Measurements from ENCODE around the gene TSPAN9.
A peak's percentile ranks its signal among the peaks of the same experiment; 100 is the strongest.

The TSPAN9 gene

GRCh38 chr12:3098436-3098835, 21.3 kb downstream of the TSPAN9 start:
- no peak for FAIRE-seq

GRCh38 chr12:3099146-3099545, 22.0 kb downstream of the TSPAN9 start:
- DNase-seq (ENCODE audit: low spot score) (no peak), FAIRE-seq (no peak)

More at GRCh38 chr12:3098436-3098835, 21.3 kb downstream of the TSPAN9 start:
- no peak for DNase-seq (ENCODE audit: low spot score)

GRCh38 chr12:3101309-3102024, 24.3 kb downstream of the TSPAN9 start:
- FAIRE-seq, result peak; percentile 85
- DNase-seq (ENCODE audit: low spot score), result peak; percentile 79

- FAIRE-seq (peak; percentile 65), DNase-seq (ENCODE audit: low spot score) (no peak)
Measured at GRCh38 chr12:3102771-3103410, 25.7 kb downstream of the TSPAN9 start.

GRCh38 chr12:3103806-3104205, 26.6 kb downstream of the TSPAN9 start:
- DNase-seq (ENCODE audit: low spot score) (no peak), FAIRE-seq (no peak)

- DNase-seq (ENCODE audit: low spot score) (no peak), FAIRE-seq (peak; percentile 97)
Measured at GRCh38 chr12:3105690-3106479, 28.7 kb downstream of the TSPAN9 start.

- DNase-seq (ENCODE audit: low spot score), result no peak
- FAIRE-seq, result no peak
Measured at GRCh38 chr12:3106579-3106978, 29.4 kb downstream of the TSPAN9 start.

GRCh38 chr12:3107071-3107583, 29.9 kb downstream of the TSPAN9 start:
- FAIRE-seq (no peak), DNase-seq (ENCODE audit: low spot score) (no peak)

- peak; percentile 79 for FAIRE-seq
Measured at GRCh38 chr12:3107954-3108353, 30.8 kb downstream of the TSPAN9 start.

GRCh38 chr12:3110578-3110977, 33.4 kb downstream of the TSPAN9 start:
- no peak for DNase-seq (ENCODE audit: low spot score)
- FAIRE-seq, result no peak

More at GRCh38 chr12:3107954-3108353, 30.8 kb downstream of the TSPAN9 start:
- DNase-seq (ENCODE audit: low spot score), result no peak

GRCh38 chr12:3113671-3114325, 36.6 kb downstream of the TSPAN9 start:
- no peak for DNase-seq (ENCODE audit: low spot score)
- FAIRE-seq, result peak; percentile 35

- no peak for FAIRE-seq
- no peak for DNase-seq (ENCODE audit: low spot score)
Measured at GRCh38 chr12:3114671-3115070, 37.5 kb downstream of the TSPAN9 start.

GRCh38 chr12:3115078-3115477, 37.9 kb downstream of the TSPAN9 start:
- FAIRE-seq (no peak), DNase-seq (ENCODE audit: low spot score) (no peak)

GRCh38 chr12:3116106-3116844, 39.1 kb downstream of the TSPAN9 start:
- FAIRE-seq, result peak; percentile 59
- no peak for DNase-seq (ENCODE audit: low spot score)

- FAIRE-seq, result no peak
- DNase-seq (ENCODE audit: low spot score), result no peak
Measured at GRCh38 chr12:3117144-3117581, 40.0 kb downstream of the TSPAN9 start.

GRCh38 chr12:3117591-3118015, 40.4 kb downstream of the TSPAN9 start:
- FAIRE-seq (peak; percentile 13), DNase-seq (ENCODE audit: low spot score) (no peak)

GRCh38 chr12:3119192-3119755, 42.1 kb downstream of the TSPAN9 start:
- no peak for DNase-seq (ENCODE audit: low spot score)
- peak; percentile 87 for FAIRE-seq

- FAIRE-seq (no peak), DNase-seq (ENCODE audit: low spot score) (no peak)
Measured at GRCh38 chr12:3119756-3120601, 42.8 kb downstream of the TSPAN9 start.

- FAIRE-seq (no peak), DNase-seq (ENCODE audit: low spot score) (no peak)
Measured at GRCh38 chr12:3120701-3121100, 43.5 kb downstream of the TSPAN9 start.
